CD4-positive, alpha-beta T cell (primary cell): ENCODE results near the gene ST3GAL3. TPM values are rescaled to one million over a fixed set of nuclear protein-coding genes. Genes with fewer than 3 reads are reported as not detected.

Source experiments
- ATAC-seq: fragments of 200-7000 bp; cut with Tn5 transposase; one replicate; pipeline ENCODE4 v1.10.0; 2022; ENCODE audit warnings: mild to moderate bottlenecking; ENCODE audit not compliant: poor library complexity
- CTCF ChIA-PET: fragments of 350-600 bp; sonication (Branson Sonifier 250); formaldehyde crosslinking; loops from one replicate; lab custom pipeline; 2021; ENCODE audit warnings: antibody characterized with exemption, inconsistent platforms; lab: Charles Lee
- POLR2A ChIA-PET: fragments of 350-600 bp; sonication (Branson Sonifier 250); formaldehyde crosslinking; loops from one replicate; lab custom pipeline; 2021; ENCODE audit warnings: antibody characterized with exemption, inconsistent platforms; lab: Charles Lee
- DNase-seq, 14 experiments: peaks; one replicate each; pipeline ENCODE4 v3.0.0-alpha.2; 2013 to 2020; ENCODE audit warnings: mixed read lengths in 2 of 14
- H3K27ac ChIP-seq, 2 donors: one replicate each; pipeline versions ENCODE4 v1.5.1 to v1.7.0; 2013; ENCODE audit warnings: low read length in 2 of 2, low read depth in 1 of 2, mild to moderate bottlenecking in 1 of 2
- H3K27me3 ChIP-seq, 2 experiments: 1 replicate in 1 of 2; 2 replicates in 1 of 2; pipeline versions ENCODE4 v1.6.1 to v1.7.0; 2013; ENCODE audit warnings: low read length in 2 of 2, control low read depth in 1 of 2, mild to moderate bottlenecking in 1 of 2, moderate library complexity in 1 of 2; ENCODE audit not compliant: insufficient read depth in 2 of 2, control insufficient read depth in 1 of 2
- H3K36me3 ChIP-seq: one replicate; pipeline ENCODE4 v1.6.1; 2013; ENCODE audit warnings: low read length, control low read depth; ENCODE audit not compliant: insufficient read depth
- H3K4me1 ChIP-seq: one replicate; pipeline ENCODE4 v1.6.1; 2013; ENCODE audit warnings: low read length, control low read depth; ENCODE audit not compliant: insufficient read depth
- H3K4me3 ChIP-seq: one replicate; pipeline ENCODE4 v1.5.1; 2013; ENCODE audit warnings: mild to moderate bottlenecking, low read length, moderate library complexity
- H3K9me3 ChIP-seq, 2 experiments: 1 replicate in 1 of 2; 2 replicates in 1 of 2; pipeline versions ENCODE4 v1.6.1 to v1.7.0; 2013; ENCODE audit warnings: low read length in 2 of 2, mild to moderate bottlenecking in 2 of 2, control low read depth in 1 of 2, moderate library complexity in 1 of 2; ENCODE audit not compliant: control insufficient read depth in 1 of 2, insufficient read depth in 1 of 2
- H3K27ac Mint-ChIP-seq: one replicate; pipeline ENCODE4 v1.8.0; 2020; ENCODE audit warnings: mixed read lengths
- H3K27me3 Mint-ChIP-seq: one replicate; pipeline ENCODE4 v1.8.0; 2021; ENCODE audit warnings: mixed read lengths
- H3K36me3 Mint-ChIP-seq: one replicate; pipeline ENCODE4 v1.8.0; 2021; ENCODE audit warnings: low read depth, mixed read lengths
- H3K4me1 Mint-ChIP-seq: one replicate; pipeline ENCODE4 v1.8.0; 2021; ENCODE audit warnings: low read depth, mixed read lengths
- H3K4me3 Mint-ChIP-seq: one replicate; pipeline ENCODE4 v1.8.0; 2020; ENCODE audit warnings: mild to moderate bottlenecking, mixed read lengths
- H3K9me3 Mint-ChIP-seq: one replicate; pipeline ENCODE4 v1.8.0; 2020; ENCODE audit warnings: mixed read lengths
- CTCF ChIP-seq: fragments of 200-600 bp; IDR thresholded peaks from one replicate; pipeline ENCODE4 v1.8.0; 2022; ENCODE audit warnings: antibody characterized with exemption, mild to moderate bottlenecking
- intact Hi-C, 2 experiments: fragments of 100-400 bp; cut with DNase I in 1 of 2; cut with micrococcal nuclease in 1 of 2; formaldehyde crosslinking; loops; one replicate each; pipeline versions ENCODE4 v1.15.1 to v1.9.0; 2023 to 2025; cut with DNase I, micrococcal nuclease
- total RNA-seq, 174 experiments: library from RNA in 2 of 174; stranded (reverse) in 2 of 174; gene quantifications; one replicate each; pipeline ENCODE4 v1.2.3 and lab custom pipeline; 2021 to 2026

The ST3GAL3 gene
- total RNA-seq, 2 experiments from 2014 or later: 17.6 to 20.5 TPM

- H3K27me3 ChIP-seq: no peaks in the 10 kb centered on the region
- no peak overlapping the region for H3K27ac Mint-ChIP-seq
- ChIA-PET CTCF (no interaction called here), POLR2A (no interaction called here)
- ATAC-seq (no peak), DNase-seq (no peak)
- no peaks in the 10 kb centered on the region for H3K4me1 ChIP-seq
- H3K36me3 ChIP-seq: peaks cover 94% of the 10 kb centered on the region
- no peaks in the 10 kb centered on the region for H3K27me3 Mint-ChIP-seq
- no peak overlapping the region for H3K4me3 Mint-ChIP-seq
- no peaks in the 10 kb centered on the region for H3K9me3 Mint-ChIP-seq
- H3K4me1 Mint-ChIP-seq: peaks cover 12% of the 10 kb centered on the region
- intact Hi-C loops: no loop called here
- no peak for TF ChIP-seq CTCF
- no peak overlapping the region for H3K27ac ChIP-seq
- H3K9me3 ChIP-seq: no peaks in the 10 kb centered on the region
- no peak overlapping the region for H3K4me3 ChIP-seq
- peaks cover 96% of the 10 kb centered on the region for H3K36me3 Mint-ChIP-seq
Observed at GRCh38 chr1:43668956-43669355, 38.4 kb upstream of the ST3GAL3 start.

DNA sequence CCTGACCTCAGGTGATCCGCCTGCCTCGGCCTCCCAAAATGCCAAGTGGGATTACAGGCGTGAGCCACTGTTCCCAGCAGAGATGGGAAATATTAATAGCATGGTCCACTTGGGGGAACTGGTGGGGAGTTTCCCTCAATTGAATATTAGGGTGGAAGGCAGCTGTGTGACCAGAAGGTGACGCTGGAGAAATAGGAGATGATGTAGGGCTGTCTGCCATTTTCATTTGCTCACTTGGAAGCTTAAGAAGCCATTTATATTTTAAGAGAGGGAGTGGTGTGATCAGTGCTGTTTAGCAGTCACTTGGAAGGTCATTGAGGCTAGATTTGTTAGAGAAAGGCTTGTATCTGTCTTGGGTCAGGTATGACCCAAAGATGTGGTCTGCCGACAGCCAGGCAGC lies 37.5 kb upstream of the ST3GAL3 start:
- CTCF ChIA-PET: no interaction called here
- no peaks in the 10 kb centered on the region for H3K27me3 Mint-ChIP-seq
- Histone ChIP-seq H3K4me3 (no peak overlapping the region), H3K27me3 (no peaks in the 10 kb centered on the region), H3K36me3 (peaks cover 89% of the 10 kb centered on the region), H3K27ac (no peak overlapping the region), H3K4me1 (peaks cover under 1% of the 10 kb centered on the region), H3K9me3 (no peaks in the 10 kb centered on the region)
- no peak for TF ChIP-seq CTCF
- no peaks in the 10 kb centered on the region for H3K9me3 Mint-ChIP-seq
- H3K4me1 Mint-ChIP-seq: peaks cover 12% of the 10 kb centered on the region
- H3K36me3 Mint-ChIP-seq: peaks cover 92% of the 10 kb centered on the region
- POLR2A ChIA-PET: no interaction called here
- intact Hi-C loops: no loop called here
- ATAC-seq: no peak
- H3K4me3 Mint-ChIP-seq: no peak overlapping the region
- DNase-seq: no peak
- no peak overlapping the region for H3K27ac Mint-ChIP-seq

DNA sequence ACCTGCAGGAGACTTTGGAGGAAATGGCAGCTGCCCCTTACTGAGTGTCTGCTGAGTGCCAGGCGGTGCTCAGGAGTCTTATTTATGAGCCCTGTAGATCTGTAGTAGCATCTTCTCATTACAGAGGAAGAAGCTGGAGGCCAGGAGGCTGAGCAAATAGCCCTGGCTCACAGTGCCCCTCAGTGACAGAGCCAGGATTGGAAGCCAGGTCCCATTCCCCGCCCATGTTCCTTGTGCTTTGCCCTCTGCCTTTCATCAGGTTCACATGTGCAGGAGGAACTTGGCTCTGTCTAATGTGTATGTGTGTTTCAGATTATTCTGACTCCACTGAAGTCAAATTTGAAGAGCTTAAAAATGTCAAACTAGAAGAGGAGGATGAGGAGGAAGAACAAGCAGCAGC lies 36.1 kb upstream of the ST3GAL3 start:
- H3K9me3 ChIP-seq: no peaks in the 10 kb centered on the region
- ChIA-PET CTCF (no interaction called here), POLR2A (interaction anchor here (0.6 kb wide), 1 partner anchor 35 kb away, joined by 3 read pairs; no protein-coding TSS in a partner anchor)
- H3K27ac ChIP-seq: no peak overlapping the region
- no peaks in the 10 kb centered on the region for H3K9me3 Mint-ChIP-seq
- peaks cover 12% of the 10 kb centered on the region for H3K4me1 Mint-ChIP-seq
- intact Hi-C loops: no loop called here
- DNase-seq: no peak
- no peak for TF ChIP-seq CTCF
- H3K27ac Mint-ChIP-seq: no peak overlapping the region
- peaks cover 86% of the 10 kb centered on the region for H3K36me3 Mint-ChIP-seq
- H3K4me1 ChIP-seq: peaks cover 2% of the 10 kb centered on the region
- no peaks in the 10 kb centered on the region for H3K27me3 ChIP-seq
- no peak for ATAC-seq
- H3K36me3 ChIP-seq: peaks cover 87% of the 10 kb centered on the region
- no peaks in the 10 kb centered on the region for H3K27me3 Mint-ChIP-seq
- H3K4me3 Mint-ChIP-seq: no peak overlapping the region
- no peak overlapping the region for H3K4me3 ChIP-seq
